ENCODE measurements around the gene RAB22A.

RAB22A gene

GRCh38 chr20:58388028-58388601 is 78.6 kb downstream of the RAB22A start:
- DNase-seq (ENCODE audit: low read depth in 2 of 2), result no peak

- DNase-seq (ENCODE audit: low read depth in 2 of 2), result peak; percentile 94
Measured at GRCh38 chr20:58388882-58389323, 79.4 kb downstream of the RAB22A start, which contains the start of gene VAPB. VAPB (plus strand) TSS chr20:58389229; CDS start chr20:58389460, 231 bp downstream.

DNA sequence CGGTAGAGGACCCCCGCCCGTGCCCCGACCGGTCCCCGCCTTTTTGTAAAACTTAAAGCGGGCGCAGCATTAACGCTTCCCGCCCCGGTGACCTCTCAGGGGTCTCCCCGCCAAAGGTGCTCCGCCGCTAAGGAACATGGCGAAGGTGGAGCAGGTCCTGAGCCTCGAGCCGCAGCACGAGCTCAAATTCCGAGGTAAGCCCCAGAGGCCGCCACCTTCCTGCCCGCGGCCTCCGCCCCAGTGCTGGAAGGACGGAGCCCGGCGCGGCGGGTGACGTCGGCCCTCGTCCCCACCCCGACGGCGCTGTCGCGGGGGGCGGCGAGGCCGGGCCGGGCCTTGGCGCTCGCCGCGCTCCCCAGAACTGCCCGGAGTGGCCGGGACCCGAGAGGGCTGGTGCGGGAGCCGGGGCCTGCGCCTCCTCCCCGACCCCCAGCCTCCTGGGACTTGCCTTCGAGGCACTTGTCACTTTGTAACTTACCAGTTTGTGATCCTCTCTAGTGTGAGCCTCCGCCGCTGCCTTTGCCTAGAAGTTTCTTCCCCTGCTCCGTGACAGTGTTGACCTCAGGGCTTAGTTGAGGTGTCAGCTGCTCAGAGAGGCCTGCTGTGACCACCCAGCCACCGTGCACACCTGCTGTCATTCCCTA is 79.9 kb downstream of the RAB22A start:
- DNase-seq (ENCODE audit: low read depth in 2 of 2), result peak in 1 of 2 donors; percentile 12

- DNase-seq (ENCODE audit: low read depth in 2 of 2), result no peak
Measured at GRCh38 chr20:58389968-58390658, 80.6 kb downstream of the RAB22A start.

DNA sequence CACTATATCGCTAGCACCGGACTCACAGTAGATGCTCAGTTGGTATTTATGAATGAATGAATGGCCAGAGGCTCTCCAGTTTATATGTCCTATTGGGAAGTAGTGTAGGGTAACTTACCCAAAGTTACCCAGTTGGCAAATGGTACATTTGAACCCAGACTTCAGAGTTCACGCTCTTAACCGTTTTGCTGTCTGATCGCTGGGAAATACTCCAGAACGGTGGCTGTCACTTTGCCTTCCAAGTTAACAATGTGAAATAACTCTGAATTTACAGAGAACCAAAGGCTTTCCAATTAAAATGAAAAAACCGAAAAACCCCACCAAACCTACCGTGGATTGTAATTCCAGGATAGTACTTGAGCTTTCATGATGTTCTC is 81.1 kb downstream of the RAB22A start:
- no peak for DNase-seq (ENCODE audit: low read depth in 2 of 2)

DNA sequence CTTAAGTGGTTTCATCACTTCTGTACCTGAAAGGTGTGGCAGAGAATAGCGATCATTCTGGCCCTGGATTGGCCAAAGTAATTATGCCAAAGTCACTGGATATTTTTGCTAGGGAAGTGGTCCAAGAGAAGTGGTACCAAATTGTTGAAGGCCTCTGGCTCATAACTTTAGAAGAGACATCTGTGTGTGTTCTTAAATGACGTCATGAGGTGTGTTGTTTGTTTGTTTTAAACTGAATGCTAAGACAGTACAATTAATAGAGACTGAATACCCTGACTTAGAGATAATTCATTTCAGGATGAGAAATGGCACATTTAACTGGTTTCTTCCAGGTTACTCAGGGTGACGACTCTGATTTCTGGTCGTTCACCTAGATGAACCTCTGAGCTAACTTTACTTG is 82.8 kb downstream of the RAB22A start:
- DNase-seq (ENCODE audit: low read depth in 2 of 2), result no peak

DNA sequence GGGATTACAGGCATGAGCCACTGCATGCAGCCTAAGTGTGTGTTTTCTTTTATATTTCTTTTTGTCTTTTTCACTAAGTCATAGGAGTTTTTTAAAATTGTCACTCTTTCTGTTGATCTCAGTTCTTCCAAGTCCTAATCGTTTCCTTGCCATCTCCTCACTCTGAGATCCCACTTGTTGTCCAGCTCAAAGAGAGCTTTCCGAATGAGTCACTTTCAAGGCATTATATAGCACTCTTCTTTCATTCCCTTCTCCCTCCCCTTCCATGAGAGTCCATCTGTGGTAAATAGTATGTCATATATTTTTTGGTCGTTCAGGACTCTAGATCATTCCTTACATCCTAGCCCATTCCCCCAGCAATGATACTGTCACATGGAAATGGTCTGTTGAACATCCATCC is 83.8 kb downstream of the RAB22A start:
- no peak for DNase-seq (ENCODE audit: low read depth in 2 of 2)

- no peak for DNase-seq (ENCODE audit: low read depth in 2 of 2)
Measured at GRCh38 chr20:58394801-58395200, 85.3 kb downstream of the RAB22A start.

- DNase-seq (ENCODE audit: low read depth in 2 of 2), result no peak
Measured at GRCh38 chr20:58395604-58396003, 86.1 kb downstream of the RAB22A start.

DNA sequence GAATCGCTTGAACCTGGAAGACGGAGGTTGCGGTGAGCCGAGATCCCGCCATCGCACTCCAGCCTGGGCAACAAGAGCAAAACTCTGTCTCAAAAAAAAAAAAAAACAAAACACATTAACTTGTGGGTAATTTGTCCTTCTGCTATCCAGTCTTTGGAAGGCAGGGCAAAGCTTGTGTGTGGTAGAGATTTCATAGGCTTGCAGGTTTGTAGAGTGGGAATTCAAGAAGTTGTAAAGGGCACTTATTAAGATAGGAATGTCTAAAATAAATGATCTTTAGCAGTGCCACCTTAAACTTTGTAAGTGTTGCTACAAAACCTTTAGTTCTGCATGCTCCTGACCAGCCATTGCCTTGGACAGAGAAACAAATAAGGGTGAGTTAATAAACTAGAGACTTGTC is 87.9 kb downstream of the RAB22A start:
- DNase-seq (ENCODE audit: low read depth in 2 of 2), result no peak

DNA sequence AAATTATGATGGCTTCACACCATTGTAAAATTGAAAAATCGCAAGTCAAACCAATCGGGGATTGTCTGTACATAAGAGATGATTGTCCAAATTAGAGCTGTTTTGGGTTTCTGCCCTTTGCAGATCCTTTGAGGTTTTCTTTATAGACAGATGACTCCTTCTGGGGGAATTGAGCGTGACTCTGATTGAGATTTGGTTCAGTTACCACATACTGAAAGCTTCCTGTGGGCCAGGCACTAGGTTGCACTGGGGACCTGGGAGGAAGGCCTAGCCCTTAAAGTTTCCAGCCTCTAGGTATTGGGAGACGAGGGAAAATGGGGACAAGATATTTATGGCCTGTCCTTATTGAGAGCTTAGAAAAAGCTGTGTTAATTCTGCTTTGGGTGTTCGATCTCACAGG is 88.7 kb downstream of the RAB22A start:
- DNase-seq (ENCODE audit: low read depth in 2 of 2), result no peak

- DNase-seq (ENCODE audit: low read depth in 2 of 2), result no peak
Measured at GRCh38 chr20:58399926-58400325, 90.4 kb downstream of the RAB22A start.

GRCh38 chr20:58401162-58401561 is 91.6 kb downstream of the RAB22A start:
- no peak for DNase-seq (ENCODE audit: low read depth in 2 of 2)

DNA sequence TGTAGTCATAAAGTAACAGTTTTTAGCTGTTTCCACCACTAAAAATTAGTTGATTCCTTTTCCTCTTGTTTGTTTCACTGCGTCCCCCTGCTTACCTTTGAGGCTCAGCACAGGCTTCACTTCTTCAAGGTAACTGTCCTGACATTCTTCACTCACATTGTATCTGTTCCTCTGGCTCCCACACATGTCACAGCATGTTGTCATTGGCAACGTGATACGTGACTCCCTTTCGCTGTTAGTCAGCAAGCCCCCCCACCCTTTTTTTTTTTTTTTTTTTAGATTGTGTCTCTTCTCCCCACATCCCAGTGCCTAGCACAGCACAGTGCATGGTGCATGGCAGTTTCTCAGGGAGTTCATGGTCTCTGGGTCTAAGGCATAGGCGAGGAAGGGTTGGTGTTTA is 92.8 kb downstream of the RAB22A start:
- DNase-seq (ENCODE audit: low read depth in 2 of 2), result no peak

GRCh38 chr20:58402827-58403226 is 93.3 kb downstream of the RAB22A start:
- DNase-seq (ENCODE audit: low read depth in 2 of 2), result no peak

- no peak for DNase-seq (ENCODE audit: low read depth in 2 of 2)
Measured at GRCh38 chr20:58403272-58403671, 93.8 kb downstream of the RAB22A start.

DNA sequence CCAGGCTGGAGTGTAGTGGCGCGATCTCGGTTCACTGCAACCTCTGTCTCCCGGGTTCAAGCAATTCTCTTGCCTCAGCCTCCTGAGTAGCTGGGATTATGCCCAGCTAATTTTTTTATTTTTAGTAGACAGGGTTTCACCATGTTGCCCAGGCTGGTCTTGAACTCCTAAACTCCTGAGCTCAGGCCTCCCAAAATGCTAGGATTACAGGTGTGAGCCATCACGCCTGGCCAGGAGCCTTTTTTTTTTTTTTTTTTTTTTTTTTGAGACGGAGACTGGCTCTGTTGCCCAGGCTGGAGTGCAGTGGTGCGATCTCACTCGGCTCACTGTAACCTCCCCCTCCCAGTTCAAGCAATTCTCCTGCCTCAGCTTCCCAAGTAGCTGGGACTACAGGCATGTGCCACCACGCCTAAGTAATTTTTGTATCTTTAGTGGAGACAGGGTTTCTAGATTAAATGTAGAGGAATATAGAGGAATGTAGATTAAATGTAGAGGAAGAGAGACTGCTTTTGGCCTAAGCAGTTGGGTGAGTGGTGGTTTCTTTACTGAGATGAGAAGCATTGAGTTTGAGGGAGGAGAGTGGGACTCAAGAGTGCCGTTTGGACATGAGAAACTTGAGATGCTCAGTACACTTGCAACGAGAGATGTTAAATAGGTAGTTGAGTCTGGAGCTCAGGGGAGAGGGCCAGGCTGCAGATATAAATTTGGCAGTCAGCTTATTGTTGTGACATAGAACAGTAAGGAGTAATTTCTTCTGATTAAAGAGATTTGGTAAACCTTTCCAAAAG is 96.2 kb downstream of the RAB22A start:
- DNase-seq (ENCODE audit: low read depth in 2 of 2), result no peak

- DNase-seq (ENCODE audit: low read depth in 2 of 2), result no peak
Measured at GRCh38 chr20:58406422-58407001, 97.0 kb downstream of the RAB22A start.

GRCh38 chr20:58407201-58407873 is 97.8 kb downstream of the RAB22A start:
- DNase-seq (ENCODE audit: low read depth in 2 of 2), result no peak

GRCh38 chr20:58407966-58408557 is 98.5 kb downstream of the RAB22A start:
- DNase-seq (ENCODE audit: low read depth in 2 of 2), result no peak
